HEK293 (cell line): ENCODE data around the gene RNPS1.

Source experiments
- CTCF ChIA-PET: fragments of 350-600 bp; formaldehyde crosslinking; extraction: SDS; loops from one replicate; lab custom pipeline; 2021; ENCODE audit warnings: antibody characterized with exemption; lab: Yijun Ruan, JAX
- POLR2A ChIA-PET: fragments of 300-600 bp; formaldehyde crosslinking; extraction: SDS; loops from one replicate; lab custom pipeline; 2020; ENCODE audit warnings: antibody characterized with exemption, inconsistent platforms; lab: Yijun Ruan, JAX
- H3K27ac ChIP-seq: fragments of 200-500 bp; sonication (Bioruptor generic); 2 replicates; pipeline ENCODE4 v1.5.1; 2014; ENCODE audit warnings: low read depth, low read length, control low read depth, inconsistent platforms; ENCODE audit errors: extremely low read depth
- H3K36me3 ChIP-seq, 2 experiments: fragments of 200-500 bp in 1 of 2; sonication (Bioruptor generic) in 1 of 2; 1 replicate in 1 of 2; 2 replicates in 1 of 2; pipeline ENCODE4 v1.5.1; 2014 to 2017; ENCODE audit warnings: inconsistent platforms in 2 of 2, low read length in 2 of 2; ENCODE audit not compliant: control insufficient read depth in 2 of 2, insufficient read depth in 1 of 2
- H3K4me1 ChIP-seq: fragments of 200-500 bp; sonication (Bioruptor generic); 2 replicates; pipeline ENCODE4 v1.5.1; 2014; ENCODE audit warnings: mild to moderate bottlenecking, low read length, inconsistent platforms; ENCODE audit not compliant: control insufficient read depth, insufficient read depth
- H3K4me3 ChIP-seq: 2 replicates; pipeline ENCODE4 v1.5.1; 2011; ENCODE audit warnings: low read depth, mild to moderate bottlenecking, control low read depth, low read length, moderate library complexity
- H3K9me3 ChIP-seq: fragments of 200-500 bp; sonication (Bioruptor generic); 2 replicates; pipeline ENCODE4 v1.5.1; 2014; ENCODE audit warnings: low read depth, low read length, inconsistent platforms; ENCODE audit not compliant: control insufficient read depth, insufficient read depth
- BCL11B ChIP-seq: fragments of 450-650 bp; formaldehyde crosslinking; IDR thresholded peaks from 2 replicates; pipeline ENCODE4 v1.5.1; 2016; ENCODE audit warnings: low read depth, missing biosample characterization, missing genetic modification characterization
- EGR2 ChIP-seq: fragments of 450-650 bp; formaldehyde crosslinking; IDR thresholded peaks from 2 replicates; pipeline ENCODE4 v1.5.1; 2016; ENCODE audit warnings: low read depth, missing biosample characterization, missing genetic modification characterization
- GLIS1 ChIP-seq: fragments of 450-650 bp; formaldehyde crosslinking; IDR thresholded peaks from 2 replicates; pipeline ENCODE4 v1.5.1; 2016; ENCODE audit warnings: missing biosample characterization, missing genetic modification characterization
- KLF9 ChIP-seq: fragments of 450-650 bp; formaldehyde crosslinking; IDR thresholded peaks from 2 replicates; pipeline ENCODE4 v1.5.1; 2016; ENCODE audit warnings: missing biosample characterization, missing genetic modification characterization, low read depth
- OVOL3 ChIP-seq: fragments of 450-650 bp; formaldehyde crosslinking; IDR thresholded peaks from 2 replicates; pipeline ENCODE4 v1.5.1; 2016; ENCODE audit warnings: missing biosample characterization, missing genetic modification characterization
- SP3 ChIP-seq: fragments of 450-650 bp; formaldehyde crosslinking; IDR thresholded peaks from 2 replicates; pipeline ENCODE4 v1.5.1; 2016; ENCODE audit warnings: missing biosample characterization, missing genetic modification characterization
- ZBTB17 ChIP-seq: fragments of 450-650 bp; formaldehyde crosslinking; IDR thresholded peaks from 2 replicates; pipeline ENCODE4 v1.5.1; 2016; ENCODE audit warnings: missing biosample characterization, missing genetic modification characterization
- ZBTB48 ChIP-seq: fragments of 450-650 bp; formaldehyde crosslinking; IDR thresholded peaks from 2 replicates; pipeline ENCODE4 v1.5.1; 2016; ENCODE audit warnings: missing biosample characterization, missing genetic modification characterization
- ZBTB8A ChIP-seq: fragments of 450-650 bp; formaldehyde crosslinking; IDR thresholded peaks from 2 replicates; pipeline ENCODE4 v1.5.1; 2016; ENCODE audit warnings: missing biosample characterization, missing genetic modification characterization
- ZFHX2 ChIP-seq: fragments of 450-650 bp; formaldehyde crosslinking; conservative IDR thresholded peaks from 2 replicates; pipeline ENCODE4 v1.5.1; 2016; ENCODE audit warnings: missing biosample characterization, missing genetic modification characterization
- ZNF335 ChIP-seq: fragments of 450-650 bp; formaldehyde crosslinking; conservative IDR thresholded peaks from 2 replicates; pipeline ENCODE4 v1.5.1; 2016; ENCODE audit warnings: missing biosample characterization, missing genetic modification characterization
- ZNF660 ChIP-seq: fragments of 450-650 bp; IDR thresholded peaks from 2 replicates; pipeline ENCODE4 v1.5.1; 2018; ENCODE audit warnings: missing biosample characterization, mild to moderate bottlenecking, missing genetic modification characterization
- TF ChIP-seq, protein P1 (sequence below): sonication (generic); formaldehyde crosslinking; IDR thresholded peaks from 2 replicates; pipeline ENCODE4 v1.8.1; 2022; ENCODE audit warnings: mild to moderate bottlenecking, moderate library complexity, missing genetic modification reagents
- TF ChIP-seq, protein P2 (sequence below): fragments of 450-650 bp; formaldehyde crosslinking; IDR thresholded peaks from 2 replicates; pipeline ENCODE4 v1.5.1; 2016; ENCODE audit warnings: missing biosample characterization, missing genetic modification characterization
- TF ChIP-seq, protein P3 (sequence below): fragments of 450-650 bp; formaldehyde crosslinking; conservative IDR thresholded peaks from 2 replicates; pipeline ENCODE4 v1.5.1; 2016; ENCODE audit warnings: low read depth, missing biosample characterization, missing genetic modification characterization
- TF ChIP-seq, protein P4 (sequence below): fragments of 450-650 bp; formaldehyde crosslinking; IDR thresholded peaks from 2 replicates; pipeline ENCODE4 v1.5.1; 2017; ENCODE audit warnings: missing biosample characterization, missing genetic modification characterization
- TF ChIP-seq, protein P5 (sequence below): fragments of 450-650 bp; formaldehyde crosslinking; IDR thresholded peaks from 2 replicates; pipeline ENCODE4 v1.5.1; 2016; ENCODE audit warnings: missing biosample characterization, missing genetic modification characterization

The RNPS1 gene

DNA sequence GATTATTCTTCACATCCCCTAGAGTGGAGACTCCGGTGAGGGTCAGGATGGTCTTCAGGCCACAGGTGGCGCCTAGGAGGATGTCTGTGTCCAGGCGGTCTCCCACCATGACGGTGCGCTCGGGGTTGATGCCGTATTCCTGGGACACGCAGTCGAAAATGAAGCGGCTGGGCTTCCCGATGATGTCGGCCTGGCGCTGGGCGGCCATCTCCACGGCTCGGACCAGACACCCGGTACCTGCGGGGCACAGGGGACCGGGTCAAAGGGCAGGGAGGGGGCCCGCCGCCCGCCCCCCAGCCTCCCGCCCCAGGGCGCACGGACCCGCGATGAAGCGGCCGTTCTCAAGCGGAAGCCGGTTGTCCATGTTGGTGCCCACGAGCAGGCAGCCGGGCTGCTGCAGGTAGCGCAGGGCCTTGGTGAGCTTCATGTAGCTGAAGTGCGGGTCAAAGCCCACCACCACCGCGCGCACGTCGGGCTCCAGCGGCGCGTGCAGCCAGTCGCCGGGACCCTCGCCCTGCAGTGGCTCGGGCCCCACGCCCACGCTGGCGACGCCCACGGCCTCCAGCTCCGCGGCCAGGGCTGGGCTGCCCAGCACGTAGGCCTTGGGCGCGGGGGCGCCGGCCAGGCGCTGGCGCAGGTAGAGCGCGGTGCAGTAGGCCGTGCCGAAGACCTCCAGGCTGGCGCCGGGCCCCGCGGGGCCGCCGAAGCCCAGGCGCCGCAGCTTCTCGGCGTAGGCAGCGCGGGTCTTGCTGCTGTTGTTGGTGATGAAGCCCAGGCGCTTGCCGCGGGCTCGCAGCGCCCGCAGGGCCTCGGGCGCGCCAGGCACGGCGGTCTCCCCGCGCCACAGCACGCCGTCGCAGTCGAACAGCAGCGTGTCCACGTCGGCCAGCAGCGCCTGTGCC, 53.9 kb downstream of the RNPS1 start:
- H3K27ac ChIP-seq = peak overlapping the region; percentile 94
- no peaks in the 10 kb centered on the region for H3K9me3 ChIP-seq
- 0 out of 2 replicates have a peak, but pooled peaks cover 2% of the 10 kb centered on the region for H3K4me1 ChIP-seq
- ChIA-PET CTCF (interaction anchor here (0.6 to 1.6 kb wide), 4 partner anchors 16 to 210 kb away, joined by 3 to 7 read pairs (median 4); partner anchors contain the start of genes DNASE1L2 and ECI1), POLR2A (interaction anchor here (0.5 to 2.0 kb wide), 19 partner anchors 8 to 1059 kb away, joined by 3 to 22 read pairs (median 5); partner anchors contain the start of genes DNASE1L2, E4F1, ECI1 and MLST8)
- peak overlapping the region; percentile 78 for H3K4me3 ChIP-seq
- TF ChIP-seq ZBTB17 (tag by site-specific recombination) (peak; percentile 88), ZBTB48 (tag by site-specific recombination) (peak; percentile 73), BCL11B (no peak), EGR2 (tag by site-specific recombination) (0 out of 2 replicates have a peak, but pooled peaks have one; percentile 29), OVOL3 (tag by site-specific recombination) (no peak), ZNF335 (tag by site-specific recombination) (peak; percentile 38), GLIS1 (tag by site-specific recombination) (no peak), SP3 (tag by site-specific recombination) (no peak), KLF9 (tag by site-specific recombination) (peak; percentile 47), ZFHX2 (tag by site-specific recombination) (peak; percentile 90), ZBTB8A (no peak; the same call in 1 of the 2 replicates), ZNF660 (tag by site-specific recombination) (0 out of 2 replicates have a peak, but pooled peaks have one; percentile 44)
- TF ChIP-seq, protein P1, sequence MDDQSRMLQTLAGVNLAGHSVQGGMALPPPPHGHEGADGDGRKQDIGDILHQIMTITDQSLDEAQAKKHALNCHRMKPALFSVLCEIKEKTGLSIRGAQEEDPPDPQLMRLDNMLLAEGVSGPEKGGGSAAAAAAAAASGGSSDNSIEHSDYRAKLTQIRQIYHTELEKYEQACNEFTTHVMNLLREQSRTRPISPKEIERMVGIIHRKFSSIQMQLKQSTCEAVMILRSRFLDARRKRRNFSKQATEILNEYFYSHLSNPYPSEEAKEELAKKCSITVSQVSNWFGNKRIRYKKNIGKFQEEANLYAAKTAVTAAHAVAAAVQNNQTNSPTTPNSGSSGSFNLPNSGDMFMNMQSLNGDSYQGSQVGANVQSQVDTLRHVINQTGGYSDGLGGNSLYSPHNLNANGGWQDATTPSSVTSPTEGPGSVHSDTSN (CRISPR knock-in tag) = peak; percentile 72
- TF ChIP-seq, protein P2, sequence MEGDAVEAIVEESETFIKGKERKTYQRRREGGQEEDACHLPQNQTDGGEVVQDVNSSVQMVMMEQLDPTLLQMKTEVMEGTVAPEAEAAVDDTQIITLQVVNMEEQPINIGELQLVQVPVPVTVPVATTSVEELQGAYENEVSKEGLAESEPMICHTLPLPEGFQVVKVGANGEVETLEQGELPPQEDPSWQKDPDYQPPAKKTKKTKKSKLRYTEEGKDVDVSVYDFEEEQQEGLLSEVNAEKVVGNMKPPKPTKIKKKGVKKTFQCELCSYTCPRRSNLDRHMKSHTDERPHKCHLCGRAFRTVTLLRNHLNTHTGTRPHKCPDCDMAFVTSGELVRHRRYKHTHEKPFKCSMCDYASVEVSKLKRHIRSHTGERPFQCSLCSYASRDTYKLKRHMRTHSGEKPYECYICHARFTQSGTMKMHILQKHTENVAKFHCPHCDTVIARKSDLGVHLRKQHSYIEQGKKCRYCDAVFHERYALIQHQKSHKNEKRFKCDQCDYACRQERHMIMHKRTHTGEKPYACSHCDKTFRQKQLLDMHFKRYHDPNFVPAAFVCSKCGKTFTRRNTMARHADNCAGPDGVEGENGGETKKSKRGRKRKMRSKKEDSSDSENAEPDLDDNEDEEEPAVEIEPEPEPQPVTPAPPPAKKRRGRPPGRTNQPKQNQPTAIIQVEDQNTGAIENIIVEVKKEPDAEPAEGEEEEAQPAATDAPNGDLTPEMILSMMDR (tag by site-specific recombination) = peak; percentile 28; the same call in 1 of the 2 replicates
- TF ChIP-seq, protein P3, sequence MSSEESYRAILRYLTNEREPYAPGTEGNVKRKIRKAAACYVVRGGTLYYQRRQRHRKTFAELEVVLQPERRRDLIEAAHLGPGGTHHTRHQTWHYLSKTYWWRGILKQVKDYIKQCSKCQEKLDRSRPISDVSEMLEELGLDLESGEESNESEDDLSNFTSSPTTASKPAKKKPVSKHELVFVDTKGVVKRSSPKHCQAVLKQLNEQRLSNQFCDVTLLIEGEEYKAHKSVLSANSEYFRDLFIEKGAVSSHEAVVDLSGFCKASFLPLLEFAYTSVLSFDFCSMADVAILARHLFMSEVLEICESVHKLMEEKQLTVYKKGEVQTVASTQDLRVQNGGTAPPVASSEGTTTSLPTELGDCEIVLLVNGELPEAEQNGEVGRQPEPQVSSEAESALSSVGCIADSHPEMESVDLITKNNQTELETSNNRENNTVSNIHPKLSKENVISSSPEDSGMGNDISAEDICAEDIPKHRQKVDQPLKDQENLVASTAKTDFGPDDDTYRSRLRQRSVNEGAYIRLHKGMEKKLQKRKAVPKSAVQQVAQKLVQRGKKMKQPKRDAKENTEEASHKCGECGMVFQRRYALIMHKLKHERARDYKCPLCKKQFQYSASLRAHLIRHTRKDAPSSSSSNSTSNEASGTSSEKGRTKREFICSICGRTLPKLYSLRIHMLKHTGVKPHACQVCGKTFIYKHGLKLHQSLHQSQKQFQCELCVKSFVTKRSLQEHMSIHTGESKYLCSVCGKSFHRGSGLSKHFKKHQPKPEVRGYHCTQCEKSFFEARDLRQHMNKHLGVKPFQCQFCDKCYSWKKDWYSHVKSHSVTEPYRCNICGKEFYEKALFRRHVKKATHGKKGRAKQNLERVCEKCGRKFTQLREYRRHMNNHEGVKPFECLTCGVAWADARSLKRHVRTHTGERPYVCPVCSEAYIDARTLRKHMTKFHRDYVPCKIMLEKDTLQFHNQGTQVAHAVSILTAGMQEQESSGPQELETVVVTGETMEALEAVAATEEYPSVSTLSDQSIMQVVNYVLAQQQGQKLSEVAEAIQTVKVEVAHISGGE = peak; percentile 71
- TF ChIP-seq, protein P4, sequence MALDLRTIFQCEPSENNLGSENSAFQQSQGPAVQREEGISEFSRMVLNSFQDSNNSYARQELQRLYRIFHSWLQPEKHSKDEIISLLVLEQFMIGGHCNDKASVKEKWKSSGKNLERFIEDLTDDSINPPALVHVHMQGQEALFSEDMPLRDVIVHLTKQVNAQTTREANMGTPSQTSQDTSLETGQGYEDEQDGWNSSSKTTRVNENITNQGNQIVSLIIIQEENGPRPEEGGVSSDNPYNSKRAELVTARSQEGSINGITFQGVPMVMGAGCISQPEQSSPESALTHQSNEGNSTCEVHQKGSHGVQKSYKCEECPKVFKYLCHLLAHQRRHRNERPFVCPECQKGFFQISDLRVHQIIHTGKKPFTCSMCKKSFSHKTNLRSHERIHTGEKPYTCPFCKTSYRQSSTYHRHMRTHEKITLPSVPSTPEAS (tag by site-specific recombination) = no peak
- TF ChIP-seq, protein P5, sequence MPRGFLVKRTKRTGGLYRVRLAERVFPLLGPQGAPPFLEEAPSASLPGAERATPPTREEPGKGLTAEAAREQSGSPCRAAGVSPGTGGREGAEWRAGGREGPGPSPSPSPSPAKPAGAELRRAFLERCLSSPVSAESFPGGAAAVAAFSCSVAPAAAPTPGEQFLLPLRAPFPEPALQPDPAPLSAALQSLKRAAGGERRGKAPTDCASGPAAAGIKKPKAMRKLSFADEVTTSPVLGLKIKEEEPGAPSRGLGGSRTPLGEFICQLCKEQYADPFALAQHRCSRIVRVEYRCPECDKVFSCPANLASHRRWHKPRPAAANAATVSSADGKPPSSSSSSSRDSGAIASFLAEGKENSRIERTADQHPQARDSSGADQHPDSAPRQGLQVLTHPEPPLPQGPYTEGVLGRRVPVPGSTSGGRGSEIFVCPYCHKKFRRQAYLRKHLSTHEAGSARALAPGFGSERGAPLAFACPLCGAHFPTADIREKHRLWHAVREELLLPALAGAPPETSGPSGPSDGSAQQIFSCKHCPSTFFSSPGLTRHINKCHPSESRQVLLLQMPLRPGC (tag by site-specific recombination) = no peak
- H3K36me3 ChIP-seq = peaks cover 0 to 31% of the 10 kb centered on the region in 2 experiments; a peak in 1 of 3 replicates
